ENCODE measurements around the gene DPPA2.

Gene DPPA2

DNA sequence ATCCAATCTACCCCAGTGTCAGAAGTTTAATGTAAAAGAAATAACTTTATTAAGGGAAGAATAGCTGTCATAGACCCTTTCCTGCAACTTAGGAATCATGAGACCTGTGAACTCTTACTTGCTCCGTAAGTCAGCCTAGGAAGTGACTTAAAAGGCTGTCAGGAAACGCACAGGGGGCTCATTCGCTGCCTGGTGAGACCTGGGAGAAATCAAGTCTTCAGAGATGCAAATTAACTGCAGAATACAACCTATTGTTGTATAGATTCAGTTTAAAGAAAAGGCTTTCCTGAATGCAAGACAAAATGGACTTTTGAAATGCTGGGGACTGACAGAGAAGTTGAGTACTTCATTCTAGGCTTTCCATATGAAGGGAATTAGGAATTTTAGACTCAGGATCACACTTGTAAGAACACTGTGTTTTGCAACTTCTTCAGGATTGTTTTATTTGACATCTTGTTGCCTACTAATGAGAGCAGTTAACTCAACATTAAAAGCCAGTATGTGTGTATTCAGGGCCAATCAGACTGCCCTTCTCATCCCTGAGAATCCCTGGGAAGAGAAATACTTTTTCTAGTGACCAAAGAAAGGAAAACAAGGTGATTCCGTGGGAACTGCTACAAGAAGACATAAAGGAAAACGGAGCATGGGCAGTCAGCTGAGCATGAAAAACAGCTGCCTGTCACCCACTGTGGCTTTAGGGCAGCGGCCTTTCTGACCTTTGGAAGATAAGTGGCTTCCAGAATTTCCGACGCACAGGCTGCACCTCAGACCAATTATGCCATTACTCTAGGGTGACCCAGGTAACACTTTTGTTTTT lies 39.5 kb upstream of the DPPA2 start:
- TF ChIP-seq, protein P1, sequence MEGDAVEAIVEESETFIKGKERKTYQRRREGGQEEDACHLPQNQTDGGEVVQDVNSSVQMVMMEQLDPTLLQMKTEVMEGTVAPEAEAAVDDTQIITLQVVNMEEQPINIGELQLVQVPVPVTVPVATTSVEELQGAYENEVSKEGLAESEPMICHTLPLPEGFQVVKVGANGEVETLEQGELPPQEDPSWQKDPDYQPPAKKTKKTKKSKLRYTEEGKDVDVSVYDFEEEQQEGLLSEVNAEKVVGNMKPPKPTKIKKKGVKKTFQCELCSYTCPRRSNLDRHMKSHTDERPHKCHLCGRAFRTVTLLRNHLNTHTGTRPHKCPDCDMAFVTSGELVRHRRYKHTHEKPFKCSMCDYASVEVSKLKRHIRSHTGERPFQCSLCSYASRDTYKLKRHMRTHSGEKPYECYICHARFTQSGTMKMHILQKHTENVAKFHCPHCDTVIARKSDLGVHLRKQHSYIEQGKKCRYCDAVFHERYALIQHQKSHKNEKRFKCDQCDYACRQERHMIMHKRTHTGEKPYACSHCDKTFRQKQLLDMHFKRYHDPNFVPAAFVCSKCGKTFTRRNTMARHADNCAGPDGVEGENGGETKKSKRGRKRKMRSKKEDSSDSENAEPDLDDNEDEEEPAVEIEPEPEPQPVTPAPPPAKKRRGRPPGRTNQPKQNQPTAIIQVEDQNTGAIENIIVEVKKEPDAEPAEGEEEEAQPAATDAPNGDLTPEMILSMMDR (IDR thresholded peaks at IDR 0.05; ENCODE audit: borderline replicate concordance, control extremely low read depth, extremely low read depth, insufficient read depth, missing control alignments): no peak
- in situ Hi-C loops (cut with MboI; ENCODE audit: low sequenced_read_pairs, unreplicated experiment): no loop called here
- no peak for DNase-seq (ENCODE audit: low spot score)

DNA sequence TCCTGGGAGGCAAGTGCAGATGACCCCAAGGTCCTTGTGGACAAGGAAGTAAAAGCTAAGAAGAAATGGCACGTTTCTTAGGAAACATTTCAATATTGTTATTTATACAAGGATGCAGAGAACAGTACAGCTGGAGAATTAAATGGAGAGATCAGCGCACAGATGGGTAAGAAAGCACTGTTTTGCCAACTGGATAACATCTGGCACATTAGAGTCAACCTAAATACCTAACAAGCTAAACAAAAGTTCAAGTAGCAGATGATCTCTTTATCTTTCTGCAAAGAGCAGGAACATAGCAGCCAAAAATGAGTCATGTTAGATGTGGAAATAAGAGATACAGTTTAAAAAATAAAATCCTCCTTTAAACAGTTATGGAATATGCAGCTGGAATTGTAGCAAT lies 36.7 kb upstream of the DPPA2 start:
- DNase-seq (ENCODE audit: low spot score): no peak
- TF ChIP-seq, protein P1 (IDR thresholded peaks at IDR 0.05; ENCODE audit: borderline replicate concordance, control extremely low read depth, extremely low read depth, insufficient read depth, missing control alignments): no peak
- in situ Hi-C loops (cut with MboI; ENCODE audit: low sequenced_read_pairs, unreplicated experiment): no loop called here

DNA sequence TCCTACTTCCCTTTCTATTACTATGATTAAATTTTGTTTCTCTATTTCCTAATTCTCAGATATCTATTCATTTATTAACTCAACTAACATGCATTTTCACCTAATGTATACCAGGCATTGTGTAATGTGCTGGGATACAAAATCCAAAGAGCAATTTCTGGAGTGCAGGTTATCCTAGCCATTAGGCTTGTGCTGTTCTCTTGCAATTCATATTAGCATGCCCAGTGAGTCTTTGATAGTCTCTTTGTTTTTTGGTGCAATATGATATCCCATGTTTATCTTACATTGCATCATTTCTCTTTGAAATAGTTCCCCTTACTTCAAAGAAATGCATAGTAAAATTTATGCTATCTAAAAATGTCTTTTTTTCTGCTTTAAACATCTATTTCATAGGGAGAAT lies 34.9 kb upstream of the DPPA2 start:
- TF ChIP-seq, protein P1 (IDR thresholded peaks at IDR 0.05; ENCODE audit: borderline replicate concordance, control extremely low read depth, extremely low read depth, insufficient read depth, missing control alignments): no peak
- no peak for DNase-seq (ENCODE audit: low spot score)
- in situ Hi-C loops (cut with MboI; ENCODE audit: low sequenced_read_pairs, unreplicated experiment): no loop called here

DNA sequence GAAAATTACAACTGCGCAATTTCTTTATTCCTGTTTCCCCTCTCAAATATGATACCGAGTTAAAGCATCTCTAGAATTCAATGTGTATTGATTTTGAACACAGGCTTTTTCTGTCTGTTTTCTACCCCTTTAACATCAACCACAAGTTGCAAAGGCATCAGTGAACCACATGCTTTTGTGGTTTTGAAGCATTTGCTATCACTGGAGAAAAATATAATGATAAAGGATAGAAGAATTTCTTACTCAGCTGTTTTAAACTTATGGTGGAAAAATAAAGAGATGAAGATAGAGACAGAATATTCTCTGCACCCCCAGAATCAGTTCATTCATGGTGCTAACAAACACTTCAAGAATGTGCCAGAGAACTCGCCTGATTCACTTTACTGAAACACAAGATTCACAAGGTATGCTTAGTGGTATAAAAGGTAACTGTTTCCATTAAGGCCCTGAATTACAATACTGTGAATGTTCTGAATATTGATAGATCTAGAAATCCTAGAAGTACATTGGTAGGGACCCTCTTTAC lies 30.5 kb upstream of the DPPA2 start:
- DNase-seq (ENCODE audit: low spot score): no peak
- TF ChIP-seq, protein P1 (IDR thresholded peaks at IDR 0.05; ENCODE audit: borderline replicate concordance, control extremely low read depth, extremely low read depth, insufficient read depth, missing control alignments): no peak
- in situ Hi-C loops (cut with MboI; ENCODE audit: low sequenced_read_pairs, unreplicated experiment): no loop called here

DNA sequence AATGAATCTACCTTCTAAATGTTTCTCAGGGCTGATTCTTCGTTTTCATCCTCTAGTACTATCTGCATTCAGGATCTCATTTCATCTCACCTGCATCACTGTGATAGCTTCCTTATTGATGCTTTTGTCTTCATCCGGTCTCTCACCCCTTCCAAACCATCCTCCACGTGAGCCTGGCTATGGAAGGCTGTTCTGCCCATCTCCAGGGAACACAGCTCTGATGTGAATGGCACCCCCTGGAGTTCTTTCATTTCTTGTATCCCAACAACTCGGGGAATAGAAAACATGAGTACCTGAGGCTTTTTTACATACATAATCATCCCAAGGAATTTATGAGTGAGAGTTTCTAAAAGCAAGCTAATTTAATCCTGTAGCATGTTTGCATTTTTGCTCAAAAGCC lies 29.8 kb upstream of the DPPA2 start:
- in situ Hi-C loops (cut with MboI; ENCODE audit: low sequenced_read_pairs, unreplicated experiment): no loop called here
- no peak for DNase-seq (ENCODE audit: low spot score)
- TF ChIP-seq, protein P1 (IDR thresholded peaks at IDR 0.05; ENCODE audit: borderline replicate concordance, control extremely low read depth, extremely low read depth, insufficient read depth, missing control alignments): no peak

DNA sequence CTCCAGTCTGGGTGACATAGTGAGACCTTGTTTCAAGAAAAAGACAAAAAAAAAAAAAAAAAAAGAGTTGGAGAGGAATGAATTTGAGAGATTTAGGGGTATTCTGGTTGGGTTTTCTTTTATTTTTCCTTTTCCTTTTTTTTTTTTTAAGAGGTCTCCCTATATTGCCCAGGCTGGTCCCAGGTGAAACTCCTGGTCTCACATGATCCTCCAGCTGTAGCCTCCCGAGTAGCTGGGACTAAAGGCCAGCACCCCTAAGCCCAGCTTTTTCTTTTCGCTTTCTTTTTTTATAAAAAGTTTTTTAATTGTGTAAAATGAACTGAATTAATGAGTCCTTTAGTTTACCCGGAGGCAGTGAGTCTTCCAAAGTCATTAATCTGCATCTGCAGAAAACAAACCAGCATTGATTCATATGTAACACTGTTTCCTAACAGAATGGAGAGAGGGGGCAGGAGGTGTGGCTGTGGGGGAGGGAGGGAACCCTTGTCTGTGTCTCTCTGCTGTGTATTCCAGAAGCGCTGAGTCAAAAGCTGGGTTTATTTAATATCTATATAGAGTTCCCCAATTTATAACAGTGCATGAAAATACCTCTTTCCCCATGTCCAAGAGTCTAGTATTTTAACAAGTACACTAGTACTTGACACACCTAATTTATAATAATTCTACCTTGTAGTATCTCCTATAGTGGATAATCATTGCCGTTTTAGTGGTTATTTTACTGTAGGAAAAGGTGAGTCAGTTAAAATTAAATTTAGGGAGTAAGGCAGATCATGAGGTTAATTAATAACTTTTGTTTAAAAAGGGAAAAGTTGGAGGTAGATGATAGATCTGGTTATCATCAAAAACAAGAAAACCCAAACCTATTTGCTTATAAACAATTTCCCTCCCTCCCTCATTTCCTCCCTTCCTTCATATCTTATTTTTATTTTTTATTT lies 23.7 kb upstream of the DPPA2 start:
- in situ Hi-C loops (cut with MboI; ENCODE audit: low sequenced_read_pairs, unreplicated experiment): no loop called here
- TF ChIP-seq, protein P1 (IDR thresholded peaks at IDR 0.05; ENCODE audit: borderline replicate concordance, control extremely low read depth, extremely low read depth, insufficient read depth, missing control alignments): no peak
- no peak for DNase-seq (ENCODE audit: low spot score)

All from GM13976 (cell line).